HG02571 (cell line): ENCODE data around the gene HACL1.
A peak's percentile ranks its signal among the peaks of the same experiment; 100 is the strongest.

Source experiments
- ATAC-seq: cut with Tn5 transposase; IDR thresholded peaks from one replicate; pipeline ENCODE4 v1.9.1; 2021; ENCODE audit warnings: mild to moderate bottlenecking, moderate library complexity; ENCODE audit not compliant: unreplicated experiment

The HACL1 gene

GRCh38 chr3:15601399-15602145 lies at the start of gene HACL1, which contains the start of gene BTD:
Gene HACL1, minus strand, starts transcription at chr3:15601569. Its CDS starts 106 bp downstream, at chr3:15601463.
Gene BTD, plus strand, starts transcription at chr3:15601745. Its CDS starts 33,695 bp downstream, at chr3:15635440.
- peak; percentile 95 for ATAC-seq

GRCh38 chr3:15649858-15650257 lies 48.5 kb upstream of the HACL1 start:
- ATAC-seq = no peak

- ATAC-seq = no peak
Measured at GRCh38 chr3:15649341-15649740, 48.0 kb upstream of the HACL1 start.

GRCh38 chr3:15647611-15648167 lies 46.3 kb upstream of the HACL1 start:
- ATAC-seq = peak; percentile 90

GRCh38 chr3:15646851-15647511 lies 45.6 kb upstream of the HACL1 start:
- no peak for ATAC-seq

GRCh38 chr3:15645740-15646501 lies 44.6 kb upstream of the HACL1 start:
- ATAC-seq = no peak

- ATAC-seq = no peak
Measured at GRCh38 chr3:15645246-15645645, 43.9 kb upstream of the HACL1 start.

GRCh38 chr3:15638891-15639262 lies 37.5 kb upstream of the HACL1 start:
- ATAC-seq = no peak

- ATAC-seq = no peak
Measured at GRCh38 chr3:15638193-15638890, 37.0 kb upstream of the HACL1 start.

- ATAC-seq = no peak
Measured at GRCh38 chr3:15637131-15637951, 36.0 kb upstream of the HACL1 start.

- no peak for ATAC-seq
Measured at GRCh38 chr3:15636028-15636709, 34.8 kb upstream of the HACL1 start.

GRCh38 chr3:15635121-15635661 lies 33.8 kb upstream of the HACL1 start:
- ATAC-seq = no peak

- no peak for ATAC-seq
Measured at GRCh38 chr3:15634671-15635070, 33.3 kb upstream of the HACL1 start.

GRCh38 chr3:15633766-15634598 lies 32.6 kb upstream of the HACL1 start:
- ATAC-seq = no peak

- no peak for ATAC-seq
Measured at GRCh38 chr3:15633159-15633558, 31.8 kb upstream of the HACL1 start.

- ATAC-seq = no peak
Measured at GRCh38 chr3:15632212-15632580, 30.8 kb upstream of the HACL1 start.

GRCh38 chr3:15631426-15632211 lies 30.2 kb upstream of the HACL1 start:
- ATAC-seq = no peak
